Lung (tissue), 12 donors: ENCODE results near the gene SOX18. TPM values are rescaled to one million over a fixed set of nuclear protein-coding genes. Genes with fewer than 3 reads are reported as not detected.
A peak's percentile ranks its signal among the peaks of the same experiment; 100 is the strongest.

Source experiments
- ATAC-seq: fragments of 200-7000 bp; cut with Tn5 transposase; one replicate; pipeline ENCODE4 v1.9.1; 2020; ENCODE audit warnings: moderate number of reproducible peaks; ENCODE audit not compliant: insufficient read depth, low FRiP score
- DNase-seq, 3 donors: peaks; one replicate each; pipeline ENCODE4 v3.0.0-alpha.2; 2013 to 2017
- H3K27ac ChIP-seq, 2 donors: one replicate each; pipeline ENCODE4 v1.5.1; 2013; ENCODE audit warnings: mild to moderate bottlenecking in 2 of 2, moderate library complexity in 2 of 2, control low read depth in 1 of 2, inconsistent platforms in 1 of 2, low read depth in 1 of 2, low read length in 1 of 2
- H3K27me3 ChIP-seq, 3 donors: one replicate each; pipeline ENCODE4 v1.5.1; 2013; ENCODE audit warnings: low read length in 2 of 3; ENCODE audit not compliant: control insufficient read depth in 3 of 3, insufficient read depth in 3 of 3
- H3K36me3 ChIP-seq, 4 donors: one replicate each; pipeline ENCODE4 v1.5.1; 2013; ENCODE audit warnings: low read length in 4 of 4, mild to moderate bottlenecking in 1 of 4, moderate library complexity in 1 of 4; ENCODE audit not compliant: control insufficient read depth in 4 of 4, insufficient read depth in 4 of 4
- H3K4me1 ChIP-seq, 5 donors: one replicate each; pipeline ENCODE4 v1.5.1; 2013; ENCODE audit warnings: low read length in 5 of 5, mild to moderate bottlenecking in 2 of 5, moderate library complexity in 1 of 5; ENCODE audit not compliant: control insufficient read depth in 5 of 5, insufficient read depth in 5 of 5
- H3K4me3 ChIP-seq: one replicate; pipeline ENCODE4 v1.5.1; 2013; ENCODE audit warnings: mild to moderate bottlenecking, control low read depth, moderate library complexity
- H3K9ac ChIP-seq, 2 donors: one replicate each; pipeline ENCODE4 v1.5.1; 2013; ENCODE audit warnings: low read length in 2 of 2, control low read depth in 1 of 2; ENCODE audit not compliant: insufficient read depth in 1 of 2
- H3K9me3 ChIP-seq, 4 donors: one replicate each; pipeline ENCODE4 v1.5.1; 2013; ENCODE audit warnings: low read length in 3 of 4, mild to moderate bottlenecking in 1 of 4, moderate library complexity in 1 of 4; ENCODE audit not compliant: control insufficient read depth in 4 of 4, insufficient read depth in 3 of 4
- CTCF ChIP-seq: IDR thresholded peaks from 2 replicates; pipeline ENCODE4 v1.5.1; 2012; ENCODE audit warnings: mild to moderate bottlenecking; ENCODE audit errors: control extremely low read depth, extremely low read depth
- WGBS, 2 donors: extraction: QIAGEN DNeasy Blood & Tissue Kit; methylation state at CpG; one replicate each; pipeline ENCODE4 v1.1.7; 2013; 5-methylcytosine and 5-hydroxymethylcytosine counted together
- polyA plus RNA-seq, 2 donors: library from polyadenylated mRNA; stranded (reverse); fragments of 200-250 nt; gene quantifications; one replicate each; pipeline ENCODE4 v1.2.1, GENCODE V29; 2013
- total RNA-seq, 2 donors: library from RNA; depleted of rRNA in 1 of 2; stranded (reverse); fragments of >200 nt in 1 of 2; gene quantifications; one replicate each; pipeline ENCODE4 v1.2.1, GENCODE V29; 2014 to 2021
- donor health status: control.
- donor health status: control.
- donor health status: Bipolar disorder and iron deficiency.
- donor health status: healthy.
- donor health status: DM: yes; HTN: yes; CAD: no.

The SOX18 gene
- total and polyA plus RNA-seq, 4 donors = 12.1 to 52.2 (median 29.3) TPM

GRCh38 chr20:64057628-64058498, 8.4 kb upstream of the SOX18 start:
- ATAC-seq = peak; percentile 63
- Histone ChIP-seq H3K27ac (peak overlapping the region; percentile 52 to 78), H3K4me3 (no peak overlapping the region), H3K27me3 (no peaks in the 10 kb centered on the region), H3K36me3 (no peaks in the 10 kb centered on the region), H3K9ac (no peak overlapping the region), H3K9me3 (no peaks in the 10 kb centered on the region), H3K4me1 (peaks cover 0 to 51% (median 22%) of the 10 kb centered on the region in 5 donors)
- 33 to 45% methylated on average over 31 to 33 of the region's 33 CpGs for whole genome bisulfite sequencing, 2 donors
- peak; percentile 76 to 83 (median 82) for DNase-seq
- peak; percentile 54 for TF ChIP-seq CTCF

- H3K4me3 ChIP-seq = no peak overlapping the region
- no peaks in the 10 kb centered on the region for H3K27me3 ChIP-seq
- H3K27ac ChIP-seq = peak overlapping the region; percentile 52 to 78
- H3K9ac ChIP-seq = no peak overlapping the region
- 48 to 57% methylated on average over 37 to 39 of the region's 39 CpGs for WGBS, 2 donors
- H3K36me3 ChIP-seq = no peaks in the 10 kb centered on the region
- H3K4me1 ChIP-seq = peaks cover 0 to 53% (median 17%) of the 10 kb centered on the region in 5 donors
- ATAC-seq (no peak), DNase-seq (peak in 1 of 3 donors; percentile 44)
- no peaks in the 10 kb centered on the region for H3K9me3 ChIP-seq
- no peak for TF ChIP-seq CTCF
These were observed 7.6 kb upstream of the SOX18 start for GRCh38 chr20:64056889-64057627.

- no peaks in the 10 kb centered on the region for H3K27me3 ChIP-seq
- H3K9me3 ChIP-seq = no peaks in the 10 kb centered on the region
- no peak overlapping the region for H3K4me3 ChIP-seq
- WGBS, 2 donors = 40 to 46% methylated on average over 6 to 7 of the region's 7 CpGs
- ATAC-seq (no peak), DNase-seq (peak in 1 of 3 donors; percentile 59)
- no peak overlapping the region for H3K9ac ChIP-seq
- H3K4me1 ChIP-seq = peaks cover 0 to 57% (median 17%) of the 10 kb centered on the region in 5 donors
- peak overlapping the region; percentile 52 to 78 for H3K27ac ChIP-seq
- H3K36me3 ChIP-seq = no peaks in the 10 kb centered on the region
- no peak for TF ChIP-seq CTCF
These were observed 7.1 kb upstream of the SOX18 start for GRCh38 chr20:64056639-64056888.
